Neural cell (in vitro differentiated cells): ENCODE data around the gene RAVER1. TPM values are rescaled to one million over a fixed set of nuclear protein-coding genes. Genes with fewer than 3 reads are reported as not detected.

Experiments used
- H2AFZ ChIP-seq: fragments of 200-600, 300-800 bp; sonication (generic), shearing (Covaris generic); 2 replicates; pipeline ENCODE4 v1.6.0; 2014; ENCODE audit warnings: low read depth, mild to moderate bottlenecking, antibody characterized with exemption, low read length, moderate library complexity
- H3F3A ChIP-seq: fragments of 200-600 bp; shearing (Covaris generic); 2 replicates; pipeline ENCODE4 v1.6.1; 2016; ENCODE audit warnings: mild to moderate bottlenecking, moderate library complexity, mixed read lengths, antibody characterized with exemption, low read length; ENCODE audit not compliant: insufficient read depth, poor library complexity, severe bottlenecking
- H3K27ac ChIP-seq: fragments of 200-600, 300-800 bp; sonication (generic), shearing (Covaris generic); 2 replicates; pipeline ENCODE4 v1.5.1; 2014; ENCODE audit warnings: mild to moderate bottlenecking, low read length, moderate library complexity
- H3K27me3 ChIP-seq: fragments of 300-800, 200-600 bp; sonication (generic), shearing (Covaris generic); 2 replicates; pipeline ENCODE4 v1.6.0; 2014; ENCODE audit warnings: mild to moderate bottlenecking, low read depth, low read length, moderate library complexity; ENCODE audit not compliant: insufficient read depth
- H3K36me3 ChIP-seq: fragments of 300-800, 200-600 bp; sonication (generic), shearing (Covaris generic); 2 replicates; pipeline ENCODE4 v1.5.1; 2014; ENCODE audit warnings: mild to moderate bottlenecking, antibody characterized with exemption, low read length, moderate library complexity; ENCODE audit not compliant: insufficient read depth
- H3K4me2 ChIP-seq: fragments of 300-800, 200-600 bp; sonication (generic), shearing (Covaris generic); 2 replicates; pipeline ENCODE4 v1.6.0; 2014; ENCODE audit warnings: mild to moderate bottlenecking, low read length
- H3K4me3 ChIP-seq: fragments of 300-800, 200-600 bp; sonication (generic), shearing (Covaris generic); 2 replicates; pipeline ENCODE4 v1.5.1; 2014; ENCODE audit warnings: mild to moderate bottlenecking, low read length, moderate library complexity
- H3K79me2 ChIP-seq: fragments of 200-600 bp; shearing (Covaris generic); replicated peaks from 2 replicates; pipeline ENCODE4 v1.6.0; 2014; ENCODE audit warnings: mild to moderate bottlenecking, low read length, moderate library complexity; ENCODE audit not compliant: insufficient read depth
- H3K9ac ChIP-seq: fragments of 300-800, 200-600 bp; sonication (generic), shearing (Covaris generic); 2 replicates; pipeline ENCODE4 v1.6.1; 2016; ENCODE audit warnings: mild to moderate bottlenecking, low read length, mixed read lengths
- H3K9me2 ChIP-seq: fragments of 200-600 bp; shearing (Covaris generic); 2 replicates; pipeline ENCODE4 v1.6.1; 2016; ENCODE audit warnings: mild to moderate bottlenecking, low read length, mixed read lengths; ENCODE audit not compliant: insufficient read depth
- H3K9me3 ChIP-seq: fragments of 200-600, 300-800 bp; sonication (generic), shearing (Covaris generic); 2 replicates; pipeline ENCODE4 v1.6.1; 2016; ENCODE audit warnings: mild to moderate bottlenecking, mixed run types, low read length, moderate library complexity, mixed read lengths
- H4K20me1 ChIP-seq: fragments of 200-600 bp; shearing (Covaris generic); 2 replicates; pipeline ENCODE4 v1.6.1; 2016; ENCODE audit warnings: mild to moderate bottlenecking, mixed run types; ENCODE audit not compliant: insufficient read depth
- CTCF ChIP-seq: fragments of 450-650 bp; IDR thresholded peaks from 2 replicates; pipeline ENCODE4 v1.5.1; 2014; ENCODE audit warnings: antibody characterized with exemption, mild to moderate bottlenecking, moderate library complexity; ENCODE audit not compliant: poor library complexity, severe bottlenecking
- EZH2 ChIP-seq: fragments of 200-600, 300-800 bp; shearing (Covaris generic), sonication (generic); IDR thresholded peaks from 2 replicates; pipeline ENCODE4 v1.6.1; 2014; ENCODE audit warnings: antibody characterized with exemption, low read length, borderline replicate concordance, mild to moderate bottlenecking; ENCODE audit not compliant: insufficient read depth, poor library complexity, severe bottlenecking
- MXI1 ChIP-seq: fragments of 450-650 bp; conservative IDR thresholded peaks from 2 replicates; pipeline ENCODE4 v1.6.1; 2014; ENCODE audit warnings: antibody characterized with exemption, mild to moderate bottlenecking; ENCODE audit not compliant: poor library complexity, severe bottlenecking
- POLR2AphosphoS5 ChIP-seq: IDR thresholded peaks from 2 replicates; pipeline ENCODE4 v1.6.1; 2012
- SMC3 ChIP-seq: fragments of 450-650 bp; conservative IDR thresholded peaks from 2 replicates; pipeline ENCODE4 v1.6.1; 2014; ENCODE audit warnings: antibody characterized with exemption, mild to moderate bottlenecking, moderate library complexity; ENCODE audit not compliant: poor library complexity
- TAF1 ChIP-seq: IDR thresholded peaks from 2 replicates; pipeline ENCODE4 v1.6.1; 2012; ENCODE audit warnings: low read depth
- polyA plus RNA-seq: library from polyadenylated mRNA; depleted of rRNA; stranded (reverse); fragments of >200 nt; gene quantifications from 2 replicates; pipeline ENCODE4 v1.2.3, GENCODE V29; 2014

The RAVER1 gene
- polyA plus RNA-seq, 1 donor from 2014 or later: 1.3 TPM

- Histone ChIP-seq H3K9ac (no peak overlapping the region), H3K27me3 (peaks cover 81% of the 10 kb centered on the region), H3K36me3 (no peaks in the 10 kb centered on the region), H2AFZ (no peak overlapping the region), H3K4me2 (no peak overlapping the region), H3K79me2 (no peaks in the 10 kb centered on the region), H3K27ac (no peak overlapping the region), H3K9me3 (no peaks in the 10 kb centered on the region), H3K4me3 (no peak overlapping the region), H3F3A (no peaks in the 10 kb centered on the region), H3K9me2 (no peaks in the 10 kb centered on the region), H4K20me1 (no peaks in the 10 kb centered on the region)
- TF ChIP-seq EZH2: no peak
Measured at GRCh38 chr19:10294368-10294697, 39.0 kb downstream of the RAVER1 start.

- Histone ChIP-seq H3K4me3 (no peak overlapping the region), H4K20me1 (no peaks in the 10 kb centered on the region), H3K9me2 (no peaks in the 10 kb centered on the region), H3K27ac (no peak overlapping the region), H3K9ac (no peak overlapping the region), H2AFZ (no peak overlapping the region), H3K36me3 (no peaks in the 10 kb centered on the region), H3K4me2 (no peak overlapping the region), H3K27me3 (peaks cover 86% of the 10 kb centered on the region), H3K79me2 (no peaks in the 10 kb centered on the region), H3F3A (no peaks in the 10 kb centered on the region), H3K9me3 (no peaks in the 10 kb centered on the region)
- TF ChIP-seq TAF1 (no peak), SMC3 (no peak), MXI1 (no peak)
Measured at GRCh38 chr19:10293637-10294367, 39.5 kb downstream of the RAVER1 start.

- Histone ChIP-seq H3K9me3 (no peaks in the 10 kb centered on the region), H3K4me3 (peak overlapping the region; percentile 66), H2AFZ (no peak overlapping the region), H3K9ac (no peak overlapping the region), H4K20me1 (no peaks in the 10 kb centered on the region), H3K27me3 (peaks cover 94% of the 10 kb centered on the region), H3K9me2 (no peaks in the 10 kb centered on the region), H3K79me2 (no peaks in the 10 kb centered on the region), H3K36me3 (no peaks in the 10 kb centered on the region), H3K4me2 (no peak overlapping the region), H3K27ac (no peak overlapping the region), H3F3A (no peaks in the 10 kb centered on the region)
- TF ChIP-seq CTCF (no peak), MXI1 (no peak), POLR2AphosphoS5 (no peak)
Measured at GRCh38 chr19:10292789-10293636, 40.3 kb downstream of the RAVER1 start.
